Activated naive CD8-positive, alpha-beta T cell (primary cell): Measurements from ENCODE around the gene USP17L17.
"Not testable (repeated sequence)": the region's sequence is repeated elsewhere in the genome, so short reads cannot be mapped to it uniquely, and the experiment has no call there.

Experiments
- H3K27ac Mint-ChIP-seq: one replicate; pipeline ENCODE4 v1.8.0; 2021; ENCODE audit warnings: mixed read lengths
- H3K27me3 Mint-ChIP-seq: one replicate; pipeline ENCODE4 v1.8.0; 2021; ENCODE audit warnings: mixed read lengths
- H3K36me3 Mint-ChIP-seq: one replicate; pipeline ENCODE4 v1.8.0; 2021; ENCODE audit warnings: mixed read lengths
- H3K4me1 Mint-ChIP-seq: one replicate; pipeline ENCODE4 v1.8.0; 2021; ENCODE audit warnings: low read depth, mixed read lengths
- H3K4me3 Mint-ChIP-seq: one replicate; pipeline ENCODE4 v1.8.0; 2021; ENCODE audit warnings: mild to moderate bottlenecking, mixed read lengths
- H3K9me3 Mint-ChIP-seq: one replicate; pipeline ENCODE4 v1.8.0; 2021; ENCODE audit warnings: low read depth, mixed read lengths

Gene USP17L17, protein sequence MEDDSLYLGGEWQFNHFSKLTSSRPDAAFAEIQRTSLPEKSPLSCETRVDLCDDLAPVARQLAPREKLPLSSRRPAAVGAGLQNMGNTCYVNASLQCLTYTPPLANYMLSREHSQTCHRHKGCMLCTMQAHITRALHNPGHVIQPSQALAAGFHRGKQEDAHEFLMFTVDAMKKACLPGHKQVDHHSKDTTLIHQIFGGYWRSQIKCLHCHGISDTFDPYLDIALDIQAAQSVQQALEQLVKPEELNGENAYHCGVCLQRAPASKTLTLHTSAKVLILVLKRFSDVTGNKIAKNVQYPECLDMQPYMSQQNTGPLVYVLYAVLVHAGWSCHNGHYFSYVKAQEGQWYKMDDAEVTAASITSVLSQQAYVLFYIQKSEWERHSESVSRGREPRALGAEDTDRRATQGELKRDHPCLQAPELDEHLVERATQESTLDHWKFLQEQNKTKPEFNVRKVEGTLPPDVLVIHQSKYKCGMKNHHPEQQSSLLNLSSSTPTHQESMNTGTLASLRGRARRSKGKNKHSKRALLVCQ

DNA sequence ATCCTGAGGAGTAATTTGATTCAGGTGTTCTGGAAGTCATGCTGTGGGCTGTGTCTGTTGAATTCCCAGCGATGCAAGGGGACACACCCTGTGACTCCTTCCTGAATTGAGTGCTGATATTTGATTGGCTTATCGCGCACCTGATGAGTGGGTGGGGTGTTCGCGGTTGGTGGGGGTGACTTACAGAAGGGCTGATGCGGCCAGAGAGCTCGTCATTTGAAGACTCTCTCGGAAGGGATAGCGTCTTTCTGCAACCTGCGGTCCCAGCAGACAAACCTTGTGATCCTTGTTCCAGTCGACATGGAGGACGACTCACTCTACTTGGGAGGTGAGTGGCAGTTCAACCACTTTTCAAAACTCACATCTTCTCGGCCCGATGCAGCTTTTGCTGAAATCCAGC, at the start of gene USP17L17:
Gene USP17L17, plus strand, starts transcription at position 301 of the 400 bp plus-strand sequence. Its CDS starts 0 bp downstream, at position 301.
- not testable (repeated sequence) for H3K27me3 Mint-ChIP-seq, H3K36me3 Mint-ChIP-seq, H3K9me3 Mint-ChIP-seq, H3K4me3 Mint-ChIP-seq, H3K4me1 Mint-ChIP-seq, H3K27ac Mint-ChIP-seq

DNA sequence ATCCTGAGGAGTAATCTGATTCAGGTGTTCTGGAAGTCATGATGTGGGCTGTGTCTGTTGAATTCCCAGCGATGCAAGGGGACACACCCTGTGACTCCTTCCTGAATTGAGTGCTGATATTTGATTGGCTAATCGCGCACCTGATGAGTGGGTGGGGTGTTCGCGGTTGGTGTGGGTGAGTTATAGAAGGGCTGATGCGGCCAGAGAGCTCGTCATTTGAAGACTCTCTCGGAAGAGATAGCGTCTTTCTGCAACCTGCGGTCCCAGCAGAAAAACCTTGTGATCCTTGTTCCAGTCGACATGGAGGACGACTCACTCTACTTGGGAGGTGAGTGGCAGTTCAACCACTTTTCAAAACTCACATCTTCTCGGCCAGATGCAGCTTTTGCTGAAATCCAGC, 33.3 kb upstream of the USP17L17 start, which contains the start of gene USP17L10:
Gene USP17L10, plus strand, starts transcription at position 301 of the 400 bp plus-strand sequence. Its CDS starts 0 bp downstream, at position 301.
- not testable (repeated sequence) for H3K27me3 Mint-ChIP-seq, H3K27ac Mint-ChIP-seq, H3K4me1 Mint-ChIP-seq, H3K4me3 Mint-ChIP-seq, H3K36me3 Mint-ChIP-seq, H3K9me3 Mint-ChIP-seq

DNA sequence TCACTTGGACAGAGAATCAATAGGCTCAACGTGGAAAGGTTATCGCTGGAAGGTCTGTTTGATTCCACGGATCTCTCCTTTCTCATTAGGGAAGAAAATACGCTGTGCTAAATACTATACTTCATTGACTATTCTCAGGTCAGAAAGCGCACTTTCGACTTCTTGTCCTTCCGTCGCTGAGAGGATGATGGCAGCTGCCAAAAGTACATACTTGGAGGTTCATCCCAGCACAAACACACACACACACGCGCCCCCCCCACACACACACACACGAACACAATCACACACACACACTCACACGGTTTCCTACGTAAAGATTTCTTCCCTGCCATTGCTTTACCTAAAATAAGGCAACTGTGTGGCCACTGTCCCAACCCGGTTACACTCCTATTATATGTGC, 29.0 kb upstream of the USP17L17 start:
- not testable (repeated sequence) for H3K27ac Mint-ChIP-seq, H3K36me3 Mint-ChIP-seq, H3K4me3 Mint-ChIP-seq, H3K27me3 Mint-ChIP-seq, H3K9me3 Mint-ChIP-seq, H3K4me1 Mint-ChIP-seq

DNA sequence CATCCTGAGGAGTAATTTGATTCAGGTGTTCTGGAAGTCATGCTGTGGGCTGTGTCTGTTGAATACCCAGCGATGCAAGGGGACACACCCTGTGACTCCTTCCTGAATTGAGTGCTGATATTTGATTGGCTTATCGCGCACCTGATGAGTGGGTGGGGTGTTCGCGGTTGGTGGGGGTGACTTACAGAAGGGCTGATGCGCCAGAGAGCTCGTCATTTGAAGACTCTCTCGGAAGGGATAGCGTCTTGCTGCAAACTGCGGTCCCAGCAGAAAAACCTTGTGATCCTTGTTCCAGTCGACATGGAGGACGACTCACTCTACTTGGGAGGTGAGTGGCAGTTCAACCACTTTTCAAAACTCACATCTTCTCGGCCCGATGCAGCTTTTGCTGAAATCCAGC, 28.6 kb upstream of the USP17L17 start, which contains the start of gene USP17L11:
Gene USP17L11, plus strand, starts transcription at position 301 of the 400 bp plus-strand sequence. Its CDS starts 0 bp downstream, at position 301.
- not testable (repeated sequence) for H3K36me3 Mint-ChIP-seq, H3K27ac Mint-ChIP-seq, H3K4me1 Mint-ChIP-seq, H3K4me3 Mint-ChIP-seq, H3K9me3 Mint-ChIP-seq, H3K27me3 Mint-ChIP-seq

GRCh38 chr4:9219852-9220251, 23.8 kb upstream of the USP17L17 start, which contains the start of gene USP17L12:
USP17L12 (plus strand) TSS chr4:9220152; CDS start chr4:9220152, 0 bp downstream.
- H3K36me3 Mint-ChIP-seq, H3K27ac Mint-ChIP-seq, H3K4me1 Mint-ChIP-seq, H3K4me3 Mint-ChIP-seq, H3K27me3 Mint-ChIP-seq, H3K9me3 Mint-ChIP-seq: not testable (repeated sequence)

GRCh38 chr4:9224596-9224995, 19.1 kb upstream of the USP17L17 start, which contains the start of gene USP17L13:
USP17L13 (plus strand) TSS chr4:9224896; CDS start chr4:9224896, 0 bp downstream.
- H3K9me3 Mint-ChIP-seq, H3K4me3 Mint-ChIP-seq, H3K27me3 Mint-ChIP-seq, H3K36me3 Mint-ChIP-seq, H3K27ac Mint-ChIP-seq, H3K4me1 Mint-ChIP-seq: not testable (repeated sequence)

DNA sequence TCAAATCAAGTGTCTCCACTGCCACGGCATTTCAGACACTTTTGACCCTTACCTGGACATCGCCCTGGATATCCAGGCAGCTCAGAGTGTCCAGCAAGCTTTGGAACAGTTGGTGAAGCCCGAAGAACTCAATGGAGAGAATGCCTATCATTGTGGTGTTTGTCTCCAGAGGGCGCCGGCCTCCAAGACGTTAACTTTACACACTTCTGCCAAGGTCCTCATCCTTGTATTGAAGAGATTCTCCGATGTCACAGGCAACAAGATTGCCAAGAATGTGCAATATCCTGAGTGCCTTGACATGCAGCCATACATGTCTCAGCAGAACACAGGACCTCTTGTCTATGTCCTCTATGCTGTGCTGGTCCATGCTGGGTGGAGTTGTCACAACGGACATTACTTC, 13.4 kb upstream of the USP17L17 start:
- not testable (repeated sequence) for H3K9me3 Mint-ChIP-seq, H3K4me3 Mint-ChIP-seq, H3K27ac Mint-ChIP-seq, H3K4me1 Mint-ChIP-seq, H3K27me3 Mint-ChIP-seq, H3K36me3 Mint-ChIP-seq

DNA sequence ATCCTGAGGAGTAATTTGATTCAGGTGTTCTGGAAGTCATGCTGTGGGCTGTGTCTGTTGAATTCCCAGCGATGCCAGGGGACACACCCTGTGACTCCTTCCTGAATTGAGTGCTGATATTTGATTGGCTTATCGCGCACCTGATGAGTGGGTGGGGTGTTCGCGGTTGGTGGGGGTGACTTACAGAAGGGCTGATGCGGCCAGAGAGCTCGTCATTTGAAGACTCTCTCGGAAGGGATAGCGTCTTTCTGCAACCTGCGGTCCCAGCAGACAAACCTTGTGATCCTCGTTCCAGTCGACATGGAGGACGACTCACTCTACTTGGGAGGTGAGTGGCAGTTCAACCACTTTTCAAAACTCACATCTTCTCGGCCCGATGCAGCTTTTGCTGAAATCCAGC, 9.6 kb upstream of the USP17L17 start, which contains the start of gene USP17L15:
Gene USP17L15, plus strand, starts transcription at position 301 of the 400 bp plus-strand sequence. Its CDS starts 0 bp downstream, at position 301.
- not testable (repeated sequence) for H3K9me3 Mint-ChIP-seq, H3K36me3 Mint-ChIP-seq, H3K27ac Mint-ChIP-seq, H3K4me3 Mint-ChIP-seq, H3K27me3 Mint-ChIP-seq, H3K4me1 Mint-ChIP-seq

- H3K4me1 Mint-ChIP-seq, H3K9me3 Mint-ChIP-seq, H3K36me3 Mint-ChIP-seq, H3K27me3 Mint-ChIP-seq, H3K27ac Mint-ChIP-seq, H3K4me3 Mint-ChIP-seq: not testable (repeated sequence)
Measured at GRCh38 chr4:9238461-9238860, 5.2 kb upstream of the USP17L17 start.

DNA sequence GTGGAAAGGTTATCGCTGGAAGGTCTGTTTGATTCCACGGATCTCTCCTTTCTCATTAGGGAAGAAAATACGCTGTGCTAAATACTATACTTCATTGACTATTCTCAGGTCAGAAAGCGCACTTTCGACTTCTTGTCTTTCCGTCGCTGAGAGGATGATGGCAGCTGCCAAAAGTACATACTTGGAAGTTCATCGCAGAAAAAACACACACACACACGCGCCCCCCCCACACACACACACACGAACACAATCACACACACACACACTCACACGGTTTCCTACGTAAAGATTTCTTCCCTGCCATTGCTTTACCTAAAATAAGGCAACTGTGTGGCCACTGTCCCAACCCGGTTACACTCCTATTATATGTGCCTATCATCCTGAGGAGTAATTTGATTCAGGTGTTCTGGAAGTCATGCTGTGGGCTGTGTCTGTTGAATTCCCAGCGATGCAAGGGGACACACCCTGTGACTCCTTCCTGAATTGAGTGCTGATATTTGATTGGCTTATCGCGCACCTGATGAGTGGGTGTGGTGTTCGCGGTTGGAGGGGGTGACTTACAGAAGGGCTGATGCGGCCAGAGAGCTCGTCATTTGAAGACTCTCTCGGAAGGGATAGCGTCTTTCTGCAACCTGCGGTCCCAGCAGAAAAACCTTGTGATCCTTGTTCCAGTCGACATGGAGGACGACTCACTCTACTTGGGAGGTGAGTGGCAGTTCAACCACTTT, 4.4 kb downstream of the USP17L17 start, which contains the start of gene USP17L18:
Gene USP17L18, plus strand, starts transcription at position 678 of the 728 bp plus-strand sequence. Its CDS starts 0 bp downstream, at position 678.
- H3K9me3 Mint-ChIP-seq, H3K27me3 Mint-ChIP-seq, H3K4me3 Mint-ChIP-seq, H3K4me1 Mint-ChIP-seq, H3K36me3 Mint-ChIP-seq, H3K27ac Mint-ChIP-seq: not testable (repeated sequence)

- not testable (repeated sequence) for H3K4me1 Mint-ChIP-seq, H3K36me3 Mint-ChIP-seq, H3K27ac Mint-ChIP-seq, H3K9me3 Mint-ChIP-seq, H3K27me3 Mint-ChIP-seq, H3K4me3 Mint-ChIP-seq
Measured at GRCh38 chr4:9253078-9253477, 9.4 kb downstream of the USP17L17 start, which contains the start of gene USP17L19. USP17L19 (plus strand) TSS chr4:9253378; CDS start chr4:9253378, 0 bp downstream.

- H3K9me3 Mint-ChIP-seq, H3K27me3 Mint-ChIP-seq, H3K4me3 Mint-ChIP-seq, H3K36me3 Mint-ChIP-seq, H3K4me1 Mint-ChIP-seq, H3K27ac Mint-ChIP-seq: not testable (repeated sequence)
Measured at GRCh38 chr4:9257824-9258223, 14.1 kb downstream of the USP17L17 start, which contains the start of gene USP17L20. USP17L20 (plus strand) TSS chr4:9258124; CDS start chr4:9258124, 0 bp downstream.

GRCh38 chr4:9262572-9262971, 18.9 kb downstream of the USP17L17 start, which contains the start of gene USP17L21:
USP17L21 (plus strand) TSS chr4:9262872; CDS start chr4:9262872, 0 bp downstream.
- H3K9me3 Mint-ChIP-seq, H3K27ac Mint-ChIP-seq, H3K27me3 Mint-ChIP-seq, H3K4me1 Mint-ChIP-seq, H3K36me3 Mint-ChIP-seq, H3K4me3 Mint-ChIP-seq: not testable (repeated sequence)

GRCh38 chr4:9267319-9267718, 23.6 kb downstream of the USP17L17 start, which contains the start of gene USP17L22:
USP17L22 (plus strand) TSS chr4:9267619; CDS start chr4:9267619, 0 bp downstream.
- not testable (repeated sequence) for H3K27ac Mint-ChIP-seq, H3K4me3 Mint-ChIP-seq, H3K4me1 Mint-ChIP-seq, H3K9me3 Mint-ChIP-seq, H3K27me3 Mint-ChIP-seq, H3K36me3 Mint-ChIP-seq

GRCh38 chr4:9271719-9272118, 28.0 kb downstream of the USP17L17 start:
- not testable (repeated sequence) for H3K27me3 Mint-ChIP-seq, H3K27ac Mint-ChIP-seq, H3K36me3 Mint-ChIP-seq, H3K9me3 Mint-ChIP-seq, H3K4me1 Mint-ChIP-seq, H3K4me3 Mint-ChIP-seq
